GM19467 (cell line): ENCODE measurements around the gene DESI2.

ENCODE experiments used
- ATAC-seq: cut with Tn5 transposase; IDR thresholded peaks from one replicate; pipeline ENCODE4 v1.9.1; 2021; ENCODE audit warnings: mild to moderate bottlenecking, moderate library complexity; ENCODE audit not compliant: unreplicated experiment

The DESI2 gene

DNA sequence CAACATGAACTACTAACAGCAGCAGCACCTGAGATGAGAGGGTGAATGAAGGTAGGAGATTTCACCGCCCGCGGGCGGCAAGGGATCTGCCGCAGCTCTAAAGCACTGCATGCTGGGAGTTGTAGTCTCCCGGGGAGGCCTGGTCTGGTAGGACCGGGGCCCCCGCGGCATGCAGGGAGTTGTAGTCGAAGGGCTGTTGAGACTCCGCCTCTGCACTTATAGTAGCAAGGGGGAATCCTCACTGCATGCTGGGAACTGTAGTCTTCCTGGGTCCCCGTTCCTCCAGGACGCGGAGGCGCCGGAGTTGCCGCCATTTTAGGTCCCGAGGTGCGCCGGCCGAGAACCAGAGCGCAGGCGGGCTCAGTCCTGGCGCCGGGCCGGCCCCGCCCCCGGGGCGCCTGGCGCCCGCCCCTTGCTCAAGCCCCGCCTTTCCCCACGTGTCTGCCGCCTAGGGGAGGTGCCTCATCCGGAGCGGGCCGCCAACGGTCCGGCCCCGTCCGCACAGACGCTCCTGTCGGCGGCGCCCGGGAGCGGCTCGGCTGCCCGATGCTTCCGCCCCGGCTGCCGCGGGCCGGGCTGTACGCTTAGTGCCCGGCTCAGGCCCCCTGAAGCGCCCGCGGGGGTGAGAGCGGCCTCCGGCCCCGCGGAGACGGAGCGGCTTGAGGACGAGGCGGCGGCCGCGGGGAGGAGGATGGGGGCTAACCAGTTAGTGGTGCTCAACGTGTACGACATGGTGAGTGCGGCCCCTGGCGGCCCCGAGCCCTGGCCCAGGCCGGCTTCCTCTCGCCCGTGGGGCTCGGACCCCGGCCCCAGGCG lies at the start of gene DESI2:
TSS of gene DESI2 (plus strand) at position 504 of the 816 bp plus-strand sequence. CDS start at position 692, 188 bp downstream.
- peak; percentile 97 for ATAC-seq

GRCh38 chr1:244603498-244603897 lies 49.4 kb upstream of the DESI2 start:
- ATAC-seq: no peak

DNA sequence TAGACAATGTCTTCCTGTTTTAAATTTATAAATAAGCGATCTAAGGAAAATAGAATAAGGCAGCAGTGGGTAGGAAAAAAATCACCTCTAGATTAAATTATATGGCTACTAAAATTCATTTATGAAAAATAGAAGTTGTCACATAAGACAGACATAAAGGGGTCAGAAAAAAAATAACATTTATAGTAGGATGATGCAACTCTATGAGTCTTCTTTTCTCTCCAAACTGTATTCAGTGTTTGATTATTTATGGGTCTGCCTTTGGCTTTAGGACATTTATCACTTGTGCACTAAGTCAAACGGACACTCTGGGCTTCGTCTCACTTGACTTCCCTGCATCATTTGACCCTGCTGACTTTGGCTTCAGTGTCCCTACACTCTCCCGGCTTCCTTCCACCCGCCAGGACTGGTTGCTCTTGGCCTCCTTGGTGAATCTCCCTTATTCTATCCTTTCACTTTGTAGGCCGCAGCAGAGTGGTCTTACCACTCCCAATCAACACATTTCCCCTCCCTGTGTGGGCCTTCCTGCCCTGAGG lies 47.0 kb upstream of the DESI2 start:
- no peak for ATAC-seq

DNA sequence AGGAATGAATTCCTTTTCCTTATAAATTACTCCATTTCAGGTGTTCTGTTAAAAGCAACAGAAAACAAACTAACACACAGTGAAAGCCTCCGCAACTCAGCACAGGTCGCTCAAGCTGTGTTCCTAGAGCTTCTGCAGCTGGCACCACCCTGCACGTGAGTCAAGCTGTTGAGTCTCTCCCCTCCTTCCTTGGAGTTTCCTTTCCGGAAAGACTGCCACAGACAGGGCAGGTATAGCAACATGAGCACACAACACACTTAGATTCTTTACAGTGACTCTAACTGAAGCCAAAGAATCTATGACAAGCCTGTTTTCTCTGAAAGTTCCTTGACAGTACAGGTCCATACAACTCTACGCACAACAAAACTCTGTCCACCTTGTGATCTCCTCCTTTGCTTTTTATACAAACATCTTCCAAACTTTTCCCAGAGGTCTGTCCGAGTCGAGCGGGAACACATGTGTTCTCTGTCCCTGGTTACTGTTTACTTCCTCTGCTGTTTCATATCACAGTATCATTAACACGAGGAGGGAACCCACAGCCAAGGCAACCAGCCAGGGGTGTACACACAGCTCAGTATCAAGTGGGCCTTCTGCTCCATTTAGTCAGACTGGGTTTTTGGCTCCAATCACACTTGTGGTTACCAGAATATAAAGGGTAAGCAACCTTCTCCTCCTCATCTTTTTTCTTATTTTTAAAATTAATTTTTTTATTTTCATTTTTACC lies 38.7 kb upstream of the DESI2 start:
- no peak for ATAC-seq

DNA sequence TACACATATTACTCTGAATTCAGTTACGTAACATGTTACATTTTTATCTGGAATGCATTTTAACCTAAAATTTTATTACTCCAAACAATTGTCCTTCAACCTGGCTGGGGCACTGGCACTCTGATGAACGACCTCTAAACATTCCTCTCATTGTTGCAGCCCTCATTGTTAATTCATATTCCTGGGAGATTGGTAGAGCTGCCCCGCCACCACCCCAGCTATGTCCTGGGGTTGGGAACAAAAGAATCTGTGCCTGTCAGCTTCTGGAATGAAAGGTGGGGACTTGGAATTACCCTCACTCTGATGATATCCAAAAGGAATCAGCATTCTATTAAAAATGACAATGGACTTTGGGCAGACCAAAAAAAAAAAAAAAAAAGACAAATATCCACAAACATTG lies 38.0 kb upstream of the DESI2 start:
- ATAC-seq: no peak

DNA sequence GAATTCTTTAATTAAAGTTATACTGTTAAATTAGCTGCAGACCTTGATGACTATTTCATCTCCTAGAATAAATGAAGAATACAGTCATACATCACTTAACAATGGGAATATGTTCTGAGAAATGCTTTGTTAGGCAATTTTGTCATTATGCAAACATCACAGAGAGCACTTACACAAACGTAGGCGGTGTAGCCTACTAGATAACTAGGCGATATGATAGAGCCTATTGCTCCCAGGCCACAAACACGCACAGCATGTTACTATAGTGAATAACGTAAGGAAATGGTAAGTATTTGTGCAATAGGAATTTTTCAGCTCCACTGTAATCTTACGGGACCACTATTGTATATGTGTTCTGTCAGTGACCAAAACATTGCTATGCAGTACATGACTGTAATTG lies 37.6 kb upstream of the DESI2 start:
- no peak for ATAC-seq

- no peak for ATAC-seq
Measured at GRCh38 chr1:244626709-244627108, 26.2 kb upstream of the DESI2 start.

DNA sequence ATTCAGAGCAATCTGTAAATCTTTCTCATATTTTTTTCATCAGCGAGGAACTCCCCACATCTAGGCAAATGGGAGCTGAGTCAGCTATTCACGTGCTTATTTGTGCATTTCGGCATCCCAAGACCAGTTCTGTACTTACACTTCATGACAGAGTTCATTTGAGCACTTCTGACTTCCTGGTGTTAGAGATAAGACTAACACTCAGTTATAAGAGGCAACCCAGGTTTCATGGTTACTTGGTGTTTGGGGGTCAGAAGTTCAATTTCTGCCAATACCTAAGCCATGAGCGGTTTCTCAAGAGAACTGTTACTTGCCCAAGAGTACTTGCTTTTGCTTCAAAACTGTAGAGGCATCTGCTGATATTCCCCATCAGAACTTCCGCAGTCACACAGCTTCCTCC lies 24.1 kb upstream of the DESI2 start:
- no peak for ATAC-seq

- no peak for ATAC-seq
Measured at GRCh38 chr1:244633140-244633539, 19.8 kb upstream of the DESI2 start.

- no peak for ATAC-seq
Measured at GRCh38 chr1:244634546-244634945, 18.4 kb upstream of the DESI2 start.

GRCh38 chr1:244636488-244637259 lies 16.3 kb upstream of the DESI2 start:
- ATAC-seq: no peak

- ATAC-seq: no peak
Measured at GRCh38 chr1:244639561-244639960, 13.4 kb upstream of the DESI2 start.

GRCh38 chr1:244640917-244641316 lies 12.0 kb upstream of the DESI2 start:
- ATAC-seq: no peak

DNA sequence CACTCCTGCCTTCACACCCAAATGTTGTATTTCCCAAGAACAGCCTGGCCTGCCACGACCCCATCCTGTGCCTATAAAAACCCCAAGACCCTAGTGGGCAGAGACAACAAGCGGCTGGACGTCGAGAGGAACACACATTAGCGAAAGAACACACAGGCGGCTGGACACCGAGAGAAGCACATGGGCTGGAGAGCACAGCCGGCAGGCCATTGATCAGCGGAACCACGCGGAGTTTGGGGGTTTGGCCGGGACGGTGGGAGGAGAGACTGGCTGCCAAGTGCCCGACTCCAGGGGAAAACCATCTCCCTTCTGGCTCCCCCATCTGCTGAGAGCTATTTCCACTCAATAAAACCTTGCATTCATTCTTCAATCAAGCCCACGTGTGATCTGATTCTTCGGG lies 10.4 kb upstream of the DESI2 start:
- ATAC-seq: no peak

DNA sequence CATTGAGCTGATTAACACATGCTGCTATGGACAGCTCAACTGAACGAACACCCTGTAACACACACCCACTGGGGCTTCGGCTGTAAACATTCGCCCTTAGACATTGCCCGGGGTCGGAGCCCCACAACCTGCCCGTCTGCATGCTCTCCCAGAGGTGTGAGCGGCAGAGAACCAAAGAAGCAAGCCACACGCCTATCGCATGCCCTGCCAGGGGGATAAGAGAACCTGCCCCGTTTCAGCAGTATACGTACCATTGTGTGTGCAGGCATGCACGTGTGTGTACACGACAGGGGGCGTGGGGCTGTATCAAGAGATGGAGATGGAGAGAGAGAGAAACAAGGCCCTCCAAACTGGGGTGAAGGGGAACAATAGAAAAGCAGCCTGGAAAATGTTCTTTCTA lies 9.9 kb upstream of the DESI2 start:
- ATAC-seq: no peak

GRCh38 chr1:244645414-244645813 lies 7.5 kb upstream of the DESI2 start:
- ATAC-seq: no peak

DNA sequence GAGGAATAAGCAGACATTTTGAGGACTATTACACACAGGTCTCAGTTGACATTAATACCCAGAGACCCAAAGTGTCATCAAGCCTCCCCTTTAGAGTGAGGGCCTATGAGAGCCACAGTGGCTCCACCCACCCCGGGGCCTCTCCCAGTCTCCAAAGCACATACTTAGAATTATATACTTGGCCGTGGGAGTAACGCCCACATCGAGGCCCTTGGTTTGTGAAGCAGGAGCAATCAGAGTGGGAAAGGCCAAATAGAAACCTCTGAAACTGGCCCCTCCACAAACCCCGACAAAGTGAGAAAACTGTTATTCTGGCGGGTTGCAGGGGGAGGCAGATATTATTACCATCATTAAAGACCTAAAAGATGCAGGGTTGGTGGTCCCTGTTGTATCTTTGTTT lies 7.0 kb upstream of the DESI2 start:
- ATAC-seq: no peak

GRCh38 chr1:244647819-244648218 lies 5.1 kb upstream of the DESI2 start:
- no peak for ATAC-seq

DNA sequence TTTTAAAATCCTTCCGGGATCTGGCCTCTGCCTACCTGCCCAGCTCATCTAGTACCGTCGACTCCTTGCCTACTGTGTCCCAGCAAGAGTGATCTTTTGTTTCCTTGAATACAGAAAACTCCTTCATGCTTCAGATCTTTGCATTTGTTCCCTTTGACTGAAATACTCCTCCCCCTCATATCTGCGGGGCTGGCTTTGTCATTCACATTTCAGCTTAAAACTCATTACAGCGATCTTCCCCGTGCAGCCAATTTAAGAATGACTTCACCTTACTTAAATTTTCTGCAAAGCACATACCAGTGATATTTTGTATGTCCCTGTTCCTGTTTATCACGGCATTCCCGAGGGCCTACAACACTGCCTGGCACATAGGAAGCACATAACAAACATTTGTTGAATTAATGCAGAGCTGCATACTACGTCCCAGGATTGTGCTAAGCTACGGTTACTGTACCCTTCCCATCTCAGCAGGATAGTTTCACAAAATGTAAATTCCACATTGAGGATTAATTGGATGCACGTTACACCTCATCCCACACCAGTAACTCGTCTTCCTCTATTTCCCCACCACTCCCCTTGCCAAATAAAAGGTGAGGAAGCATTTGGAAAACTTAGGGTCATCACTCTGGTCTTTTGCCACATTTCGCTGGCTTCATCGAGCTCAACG lies 837 bp upstream of the DESI2 start:
- no peak for ATAC-seq

- ATAC-seq: no peak
Measured at GRCh38 chr1:244653439-244654107, 647 bp downstream of the DESI2 start.
